ENCODE results near the gene ZNFX1. TPM values are rescaled to one million over a fixed set of nuclear protein-coding genes. Genes with fewer than 3 reads are reported as not detected.
"Not testable (repeated sequence)": the region's sequence is repeated elsewhere in the genome, so short reads cannot be mapped to it uniquely, and the experiment has no call there.

Gene ZNFX1
- total RNA-seq, 1 donor from 2014 or later = 32.7 TPM

- TF ChIP-seq CTCF (IDR thresholded peaks at IDR 0.05; ENCODE audit: insufficient read depth, low read length, poor library complexity, severe bottlenecking) = no peak
- DNase-seq (ENCODE audit: low read depth) = no peak
- peaks cover 3% of the 10 kb centered on the region for H3K36me3 ChIP-seq (ENCODE audit: control insufficient read depth, insufficient read depth, low read length)
Observed at GRCh38 chr20:49225896-49226295, 52.0 kb downstream of the ZNFX1 start.

DNA sequence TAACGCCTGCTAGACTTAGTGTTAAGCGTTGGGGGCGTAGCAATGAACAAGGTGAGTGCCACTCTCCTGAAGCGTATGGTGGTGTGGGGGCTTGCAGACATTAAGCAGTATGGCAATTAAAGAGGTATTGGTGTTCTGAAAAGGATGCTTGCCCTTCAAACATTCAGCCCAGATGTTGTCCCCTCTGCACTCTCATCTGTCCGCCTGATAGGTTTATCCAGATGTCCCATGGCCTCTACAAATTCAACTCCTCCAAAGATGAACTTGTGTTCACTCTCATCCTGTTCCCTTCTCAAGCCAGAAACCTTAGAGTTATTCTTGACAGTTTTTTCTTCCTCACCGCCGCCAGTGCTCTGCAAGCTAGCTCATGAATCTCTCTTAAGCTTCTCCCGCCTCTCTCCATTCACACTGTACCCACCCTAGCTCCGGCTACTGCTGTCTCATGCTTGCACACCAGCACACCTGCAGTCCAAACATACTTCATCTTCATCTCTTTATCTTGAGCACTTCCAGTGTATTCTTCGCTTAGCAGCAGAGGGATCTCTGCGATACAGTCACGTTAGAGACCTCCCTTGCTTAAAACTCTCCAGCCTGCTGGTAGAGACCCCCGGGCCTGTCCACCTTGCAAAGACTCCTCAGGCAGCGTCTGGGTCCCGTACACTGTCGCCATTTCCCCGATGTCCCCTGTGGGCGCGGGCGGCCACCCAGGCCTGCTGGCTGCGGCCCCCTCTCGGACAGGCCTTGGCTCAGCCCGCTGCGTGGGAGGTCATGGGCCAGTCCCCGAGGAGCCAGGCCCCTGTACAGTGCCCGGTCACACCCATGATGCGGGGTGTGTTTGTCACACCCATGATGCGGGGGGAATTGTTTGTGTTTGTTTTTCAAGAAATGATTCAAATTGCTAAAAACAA lies 57.7 kb downstream of the ZNFX1 start:
- Histone ChIP-seq H3K4me3 (ENCODE audit: low read depth, low read length) (peak overlapping the region; percentile 89), H3K27me3 (ENCODE audit: control insufficient read depth, insufficient read depth, low read length) (no peaks in the 10 kb centered on the region), H3K36me3 (ENCODE audit: control insufficient read depth, insufficient read depth, low read length) (peaks cover 2% of the 10 kb centered on the region)
- TF ChIP-seq CTCF (IDR thresholded peaks at IDR 0.05; ENCODE audit: insufficient read depth, low read length, poor library complexity, severe bottlenecking) = no peak
- no peak for DNase-seq (ENCODE audit: low read depth)

More at GRCh38 chr20:49225896-49226295, 52.0 kb downstream of the ZNFX1 start:
- H3K27me3 ChIP-seq (ENCODE audit: control insufficient read depth, insufficient read depth, low read length) = no peaks in the 10 kb centered on the region
- H3K4me3 ChIP-seq (ENCODE audit: low read depth, low read length) = no peak overlapping the region

- no peak for TF ChIP-seq CTCF (IDR thresholded peaks at IDR 0.05; ENCODE audit: insufficient read depth, low read length, poor library complexity, severe bottlenecking)
- Histone ChIP-seq H3K27me3 (ENCODE audit: control insufficient read depth, insufficient read depth, low read length) (no peaks in the 10 kb centered on the region), H3K36me3 (ENCODE audit: control insufficient read depth, insufficient read depth, low read length) (peaks cover 2% of the 10 kb centered on the region), H3K4me3 (ENCODE audit: low read depth, low read length) (peak within 1 kb of the TSS; percentile 89)
- DNase-seq (ENCODE audit: low read depth) = peak; percentile 86
Observed at GRCh38 chr20:49219091-49219923, 58.5 kb downstream of the ZNFX1 start, which contains the start of gene DDX27. TSS of gene DDX27 (plus strand) at chr20:49219416. CDS start at chr20:49219449, 33 bp downstream.

DNA sequence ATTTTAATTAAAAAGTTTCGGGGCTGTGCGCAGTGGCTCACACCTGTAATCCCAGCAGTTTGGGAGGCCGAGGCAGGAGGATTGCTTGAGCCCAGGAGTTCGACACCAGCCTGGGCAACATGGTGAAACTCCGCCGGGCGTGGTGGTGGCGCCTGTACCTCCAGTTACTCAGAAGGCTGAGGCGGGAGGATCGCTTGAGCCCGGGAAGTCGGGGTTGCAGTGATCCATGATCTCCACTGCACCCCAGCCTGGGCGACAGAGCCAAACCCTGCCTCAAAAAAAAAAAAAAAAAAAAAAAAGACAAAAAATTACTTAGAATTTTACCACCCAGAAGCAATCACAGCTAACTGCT lies 59.1 kb downstream of the ZNFX1 start:
- DNase-seq (ENCODE audit: low read depth) = not testable (repeated sequence)

DNA sequence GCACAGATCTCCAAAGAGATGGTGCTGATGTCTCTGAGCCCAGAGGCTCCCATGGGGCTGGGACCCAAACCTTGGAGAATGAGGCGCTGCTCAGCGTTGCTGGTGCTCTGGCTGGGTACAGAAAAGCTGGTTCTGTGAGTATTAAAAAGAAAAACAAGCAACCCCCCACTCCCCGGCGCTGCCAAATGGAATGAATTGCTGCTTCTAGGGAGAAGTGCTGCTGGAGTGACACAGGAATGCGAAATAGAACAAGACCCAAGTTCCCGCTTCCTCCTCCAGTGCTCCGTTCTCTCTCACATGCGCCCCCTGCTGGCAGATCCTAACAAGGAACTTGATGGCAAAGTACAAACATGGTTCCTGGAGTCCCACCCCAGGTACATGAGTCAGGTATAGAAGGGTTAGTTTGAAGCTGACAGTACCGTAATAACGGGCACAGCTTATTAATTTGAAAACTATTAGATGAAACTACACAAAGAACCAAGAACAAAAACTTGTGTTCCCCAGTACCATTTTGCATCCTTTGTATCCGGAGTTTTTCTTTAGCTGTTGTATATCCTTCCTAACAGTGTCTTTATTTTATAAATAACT lies 60.8 kb downstream of the ZNFX1 start:
- Histone ChIP-seq H3K27me3 (ENCODE audit: control insufficient read depth, insufficient read depth, low read length) (no peaks in the 10 kb centered on the region), H3K4me3 (ENCODE audit: low read depth, low read length) (no peak overlapping the region)

More for the DNA sequence above, 59.1 kb downstream of the ZNFX1 start:
- not testable (repeated sequence) for H3K27me3 ChIP-seq (ENCODE audit: control insufficient read depth, insufficient read depth, low read length); H3K36me3 ChIP-seq (ENCODE audit: control insufficient read depth, insufficient read depth, low read length); H3K4me3 ChIP-seq (ENCODE audit: low read depth, low read length)

More for the DNA sequence above, 60.8 kb downstream of the ZNFX1 start:
- peak; percentile 88 for TF ChIP-seq CTCF (IDR thresholded peaks at IDR 0.05; ENCODE audit: insufficient read depth, low read length, poor library complexity, severe bottlenecking)
- peak; percentile 77 for DNase-seq (ENCODE audit: low read depth)
- no peaks in the 10 kb centered on the region for H3K36me3 ChIP-seq (ENCODE audit: control insufficient read depth, insufficient read depth, low read length)
